Measurements from ENCODE around the gene OMA1. TPM values are rescaled to one million over a fixed set of nuclear protein-coding genes. Genes with fewer than 3 reads are reported as not detected.
"Not testable (repeated sequence)": the region's sequence is repeated elsewhere in the genome, so short reads cannot be mapped to it uniquely, and the experiment has no call there.

OMA1 gene
- total RNA-seq, 1 experiment from 2014 or later: 11.9 TPM

- intact Hi-C loops (cut with micrococcal nuclease; ENCODE audit: unreplicated experiment): no loop called here
- no TSS peak for BruUV-seq (replicated peaks)
- no peaks in the 10 kb centered on the region for H3K27me3 ChIP-seq (replicated peaks; ENCODE audit: insufficient read depth, low read depth, low read length, poor library complexity)
- TF ChIP-seq EZH2 (IDR thresholded peaks at IDR 0.05; ENCODE audit: borderline replicate concordance, low read depth, low read length, poor library complexity, severe bottlenecking): no peak
- CTCF ChIA-PET: no interaction called here
- H3K4me1 ChIP-seq (ENCODE audit: insufficient read depth, low read length, poor library complexity, severe bottlenecking): peaks cover 11% of the 10 kb centered on the region
- H3K36me3 ChIP-seq (ENCODE audit: insufficient read depth, low read length, poor library complexity, severe bottlenecking): no peaks in the 10 kb centered on the region
- no peak for DNase-seq (ENCODE audit: low spot score)
- POLR2A ChIA-PET (ENCODE audit: low non-redundant PET): no interaction called here
- H3K9me3 ChIP-seq (ENCODE audit: low read depth, low read length, poor library complexity, severe bottlenecking): no peaks in the 10 kb centered on the region
- no peak overlapping the region for H3K27ac ChIP-seq (ENCODE audit: low read depth, low read length, poor library complexity, severe bottlenecking)
- H3K4me3 ChIP-seq (ENCODE audit: low read depth, low read length, poor library complexity, severe bottlenecking): no peak overlapping the region
Observed at GRCh38 chr1:58538821-58539220, 7.7 kb downstream of the OMA1 start.

- H3K27me3 ChIP-seq (replicated peaks; ENCODE audit: insufficient read depth, low read depth, low read length, poor library complexity); DNase-seq (ENCODE audit: low spot score); CTCF ChIA-PET; BruUV-seq (replicated peaks); intact Hi-C loops (cut with micrococcal nuclease; ENCODE audit: unreplicated experiment); H3K4me1 ChIP-seq (ENCODE audit: insufficient read depth, low read length, poor library complexity, severe bottlenecking); H3K9me3 ChIP-seq (ENCODE audit: low read depth, low read length, poor library complexity, severe bottlenecking); H3K4me3 ChIP-seq (ENCODE audit: low read depth, low read length, poor library complexity, severe bottlenecking); H3K36me3 ChIP-seq (ENCODE audit: insufficient read depth, low read length, poor library complexity, severe bottlenecking); POLR2A ChIA-PET (ENCODE audit: low non-redundant PET); H3K27ac ChIP-seq (ENCODE audit: low read depth, low read length, poor library complexity, severe bottlenecking): not testable (repeated sequence)
Observed at GRCh38 chr1:58531842-58532241, 14.7 kb downstream of the OMA1 start.

DNA sequence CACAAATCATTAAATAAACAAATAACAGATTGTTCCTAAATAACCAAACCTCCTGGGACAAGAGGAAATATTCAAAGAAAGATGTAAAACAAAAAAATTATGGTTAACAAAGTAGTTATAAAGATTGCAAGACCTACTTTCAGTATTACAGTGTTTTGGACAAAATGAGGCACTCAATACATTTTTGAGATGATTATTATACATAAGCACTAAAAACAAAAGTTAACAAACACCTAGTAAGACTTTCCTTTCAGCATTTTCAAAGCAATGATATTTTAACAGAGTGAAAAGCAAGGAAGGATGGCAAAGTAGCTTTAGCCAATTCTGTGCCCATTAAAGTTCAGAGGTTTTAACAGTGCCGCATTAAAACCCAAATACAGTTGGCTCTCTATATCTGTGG lies 17.2 kb downstream of the OMA1 start:
- no TSS peak for BruUV-seq (replicated peaks)
- intact Hi-C loops (cut with micrococcal nuclease; ENCODE audit: unreplicated experiment): no loop called here
- Histone ChIP-seq H3K27me3 (replicated peaks; ENCODE audit: insufficient read depth, low read depth, low read length, poor library complexity) (no peaks in the 10 kb centered on the region), H3K27ac (ENCODE audit: low read depth, low read length, poor library complexity, severe bottlenecking) (no peak overlapping the region), H3K4me1 (ENCODE audit: insufficient read depth, low read length, poor library complexity, severe bottlenecking) (no peaks in the 10 kb centered on the region), H3K9me3 (ENCODE audit: low read depth, low read length, poor library complexity, severe bottlenecking) (no peaks in the 10 kb centered on the region), H3K36me3 (ENCODE audit: insufficient read depth, low read length, poor library complexity, severe bottlenecking) (no peaks in the 10 kb centered on the region), H3K4me3 (ENCODE audit: low read depth, low read length, poor library complexity, severe bottlenecking) (no peak overlapping the region)
- DNase-seq (ENCODE audit: low spot score): no peak
- ChIA-PET POLR2A (ENCODE audit: low non-redundant PET) (no interaction called here), CTCF (no interaction called here)
- no peak for TF ChIP-seq CTCF (conservative IDR thresholded peaks at IDR 0.05; ENCODE audit: low read depth, low read length)
- TF ChIP-seq EZH2 (IDR thresholded peaks at IDR 0.05; ENCODE audit: borderline replicate concordance, low read depth, low read length, poor library complexity, severe bottlenecking): no peak

- H3K36me3 ChIP-seq (ENCODE audit: insufficient read depth, low read length, poor library complexity, severe bottlenecking): no peaks in the 10 kb centered on the region
- no peak overlapping the region for H3K27ac ChIP-seq (ENCODE audit: low read depth, low read length, poor library complexity, severe bottlenecking)
- ChIA-PET CTCF (no interaction called here), POLR2A (ENCODE audit: low non-redundant PET) (no interaction called here)
- no peaks in the 10 kb centered on the region for H3K27me3 ChIP-seq (replicated peaks; ENCODE audit: insufficient read depth, low read depth, low read length, poor library complexity)
- no peaks in the 10 kb centered on the region for H3K9me3 ChIP-seq (ENCODE audit: low read depth, low read length, poor library complexity, severe bottlenecking)
- BruUV-seq (replicated peaks): no TSS peak
- no peak overlapping the region for H3K4me3 ChIP-seq (ENCODE audit: low read depth, low read length, poor library complexity, severe bottlenecking)
- intact Hi-C loops (cut with micrococcal nuclease; ENCODE audit: unreplicated experiment): no loop called here
- no peak for DNase-seq (ENCODE audit: low spot score)
- no peaks in the 10 kb centered on the region for H3K4me1 ChIP-seq (ENCODE audit: insufficient read depth, low read length, poor library complexity, severe bottlenecking)
- TF ChIP-seq CTCF (conservative IDR thresholded peaks at IDR 0.05; ENCODE audit: low read depth, low read length) (no peak), EZH2 (IDR thresholded peaks at IDR 0.05; ENCODE audit: borderline replicate concordance, low read depth, low read length, poor library complexity, severe bottlenecking) (no peak)
Observed at GRCh38 chr1:58528518-58528917, 18.0 kb downstream of the OMA1 start.

All from A673 (cell line).